Measurements from ENCODE around the gene OR1Q1. TPM values are rescaled to one million over a fixed set of nuclear protein-coding genes. Genes with fewer than 3 reads are reported as not detected.

The OR1Q1 gene
- total RNA-seq, 1 experiment from 2014 or later = not detected

DNA sequence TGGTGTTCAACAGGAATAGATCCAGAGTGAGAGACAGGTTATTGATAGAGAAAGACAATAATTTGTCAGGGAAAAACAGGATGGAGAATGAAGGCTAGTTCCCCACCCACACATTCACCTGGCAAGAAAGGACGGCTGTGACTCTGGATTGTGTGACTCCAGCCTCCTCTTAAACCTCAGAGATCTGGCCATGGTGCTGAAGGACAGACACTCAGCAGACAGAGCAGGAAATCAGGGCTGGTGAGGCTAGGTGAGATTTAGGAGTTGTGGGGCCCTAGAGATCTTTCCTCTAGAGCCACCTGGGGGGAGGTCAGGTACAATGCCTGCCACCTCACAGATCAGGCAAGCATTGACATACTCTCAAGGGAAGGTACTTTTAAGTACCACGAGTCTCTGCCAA lies 27.7 kb downstream of the OR1Q1 start:
- ChIA-PET CTCF (no interaction called here), POLR2A (no interaction called here)
- Mint-ChIP-seq H3K4me3 (no peak overlapping the region), H3K27me3 (ENCODE audit: low read depth) (peaks cover 11% of the 10 kb centered on the region), H3K36me3 (peaks cover 39% of the 10 kb centered on the region), H3K9me3 (peaks cover 93% of the 10 kb centered on the region), H3K4me1 (no peaks in the 10 kb centered on the region), H3K27ac (no peak overlapping the region)
- TF ChIP-seq, protein P1, sequence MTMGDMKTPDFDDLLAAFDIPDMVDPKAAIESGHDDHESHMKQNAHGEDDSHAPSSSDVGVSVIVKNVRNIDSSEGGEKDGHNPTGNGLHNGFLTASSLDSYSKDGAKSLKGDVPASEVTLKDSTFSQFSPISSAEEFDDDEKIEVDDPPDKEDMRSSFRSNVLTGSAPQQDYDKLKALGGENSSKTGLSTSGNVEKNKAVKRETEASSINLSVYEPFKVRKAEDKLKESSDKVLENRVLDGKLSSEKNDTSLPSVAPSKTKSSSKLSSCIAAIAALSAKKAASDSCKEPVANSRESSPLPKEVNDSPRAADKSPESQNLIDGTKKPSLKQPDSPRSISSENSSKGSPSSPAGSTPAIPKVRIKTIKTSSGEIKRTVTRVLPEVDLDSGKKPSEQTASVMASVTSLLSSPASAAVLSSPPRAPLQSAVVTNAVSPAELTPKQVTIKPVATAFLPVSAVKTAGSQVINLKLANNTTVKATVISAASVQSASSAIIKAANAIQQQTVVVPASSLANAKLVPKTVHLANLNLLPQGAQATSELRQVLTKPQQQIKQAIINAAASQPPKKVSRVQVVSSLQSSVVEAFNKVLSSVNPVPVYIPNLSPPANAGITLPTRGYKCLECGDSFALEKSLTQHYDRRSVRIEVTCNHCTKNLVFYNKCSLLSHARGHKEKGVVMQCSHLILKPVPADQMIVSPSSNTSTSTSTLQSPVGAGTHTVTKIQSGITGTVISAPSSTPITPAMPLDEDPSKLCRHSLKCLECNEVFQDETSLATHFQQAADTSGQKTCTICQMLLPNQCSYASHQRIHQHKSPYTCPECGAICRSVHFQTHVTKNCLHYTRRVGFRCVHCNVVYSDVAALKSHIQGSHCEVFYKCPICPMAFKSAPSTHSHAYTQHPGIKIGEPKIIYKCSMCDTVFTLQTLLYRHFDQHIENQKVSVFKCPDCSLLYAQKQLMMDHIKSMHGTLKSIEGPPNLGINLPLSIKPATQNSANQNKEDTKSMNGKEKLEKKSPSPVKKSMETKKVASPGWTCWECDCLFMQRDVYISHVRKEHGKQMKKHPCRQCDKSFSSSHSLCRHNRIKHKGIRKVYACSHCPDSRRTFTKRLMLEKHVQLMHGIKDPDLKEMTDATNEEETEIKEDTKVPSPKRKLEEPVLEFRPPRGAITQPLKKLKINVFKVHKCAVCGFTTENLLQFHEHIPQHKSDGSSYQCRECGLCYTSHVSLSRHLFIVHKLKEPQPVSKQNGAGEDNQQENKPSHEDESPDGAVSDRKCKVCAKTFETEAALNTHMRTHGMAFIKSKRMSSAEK (CRISPR knock-in tag; IDR thresholded peaks at IDR 0.05; ENCODE audit: borderline replicate concordance) = no peak
- TF ChIP-seq, protein P2, sequence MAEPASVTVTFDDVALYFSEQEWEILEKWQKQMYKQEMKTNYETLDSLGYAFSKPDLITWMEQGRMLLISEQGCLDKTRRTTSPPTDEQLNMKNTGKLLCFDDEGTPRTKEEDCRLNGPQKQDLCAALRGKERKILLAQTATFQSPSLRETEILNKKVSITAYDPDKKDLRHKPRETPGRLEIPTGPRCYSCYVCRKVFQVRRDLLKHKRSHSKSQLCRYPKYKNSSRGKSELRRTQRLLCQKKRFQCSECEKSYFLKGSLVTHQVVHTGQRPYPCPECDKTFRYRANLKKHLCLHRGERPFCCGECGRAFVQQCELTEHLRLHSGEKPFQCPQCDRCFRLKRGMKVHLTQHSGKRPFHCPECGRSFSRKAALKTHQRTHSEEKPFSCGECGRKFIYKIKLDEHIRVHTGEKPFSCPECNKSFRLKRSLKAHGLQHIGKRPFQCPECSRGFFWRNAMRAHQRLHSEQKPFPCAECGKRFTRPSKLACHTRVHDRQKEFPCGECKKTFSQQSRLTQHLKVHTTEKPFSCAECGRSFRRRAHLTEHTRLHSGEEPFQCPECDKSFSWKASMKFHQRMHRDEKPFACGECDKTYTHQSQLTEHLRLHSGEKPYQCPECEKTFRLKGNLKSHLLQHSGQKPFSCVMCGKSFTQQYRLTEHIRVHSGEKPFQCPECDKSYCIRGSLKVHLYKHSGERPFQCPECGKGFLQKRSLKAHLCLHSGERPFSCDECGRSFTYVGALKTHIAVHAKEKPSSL (CRISPR knock-in tag; conservative IDR thresholded peaks at IDR 0.05) = no peak
- TF ChIP-seq, protein P3, sequence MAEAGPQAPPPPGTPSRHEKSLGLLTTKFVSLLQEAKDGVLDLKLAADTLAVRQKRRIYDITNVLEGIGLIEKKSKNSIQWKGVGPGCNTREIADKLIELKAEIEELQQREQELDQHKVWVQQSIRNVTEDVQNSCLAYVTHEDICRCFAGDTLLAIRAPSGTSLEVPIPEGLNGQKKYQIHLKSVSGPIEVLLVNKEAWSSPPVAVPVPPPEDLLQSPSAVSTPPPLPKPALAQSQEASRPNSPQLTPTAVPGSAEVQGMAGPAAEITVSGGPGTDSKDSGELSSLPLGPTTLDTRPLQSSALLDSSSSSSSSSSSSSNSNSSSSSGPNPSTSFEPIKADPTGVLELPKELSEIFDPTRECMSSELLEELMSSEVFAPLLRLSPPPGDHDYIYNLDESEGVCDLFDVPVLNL (CRISPR knock-in tag; IDR thresholded peaks at IDR 0.05; ENCODE audit: borderline replicate concordance, low read depth) = no peak
- TF ChIP-seq, protein P4, sequence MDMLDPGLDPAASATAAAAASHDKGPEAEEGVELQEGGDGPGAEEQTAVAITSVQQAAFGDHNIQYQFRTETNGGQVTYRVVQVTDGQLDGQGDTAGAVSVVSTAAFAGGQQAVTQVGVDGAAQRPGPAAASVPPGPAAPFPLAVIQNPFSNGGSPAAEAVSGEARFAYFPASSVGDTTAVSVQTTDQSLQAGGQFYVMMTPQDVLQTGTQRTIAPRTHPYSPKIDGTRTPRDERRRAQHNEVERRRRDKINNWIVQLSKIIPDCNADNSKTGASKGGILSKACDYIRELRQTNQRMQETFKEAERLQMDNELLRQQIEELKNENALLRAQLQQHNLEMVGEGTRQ (CRISPR knock-in tag; IDR thresholded peaks at IDR 0.05) = no peak
- no peak for TF ChIP-seq FOXP1 (CRISPR knock-in tag; IDR thresholded peaks at IDR 0.05; ENCODE audit: borderline replicate concordance)
- DNase-seq (ENCODE audit: low spot score) (peak; percentile 12), ATAC-seq (peak; percentile 39; the same call in 1 of the 2 replicates)

DNA sequence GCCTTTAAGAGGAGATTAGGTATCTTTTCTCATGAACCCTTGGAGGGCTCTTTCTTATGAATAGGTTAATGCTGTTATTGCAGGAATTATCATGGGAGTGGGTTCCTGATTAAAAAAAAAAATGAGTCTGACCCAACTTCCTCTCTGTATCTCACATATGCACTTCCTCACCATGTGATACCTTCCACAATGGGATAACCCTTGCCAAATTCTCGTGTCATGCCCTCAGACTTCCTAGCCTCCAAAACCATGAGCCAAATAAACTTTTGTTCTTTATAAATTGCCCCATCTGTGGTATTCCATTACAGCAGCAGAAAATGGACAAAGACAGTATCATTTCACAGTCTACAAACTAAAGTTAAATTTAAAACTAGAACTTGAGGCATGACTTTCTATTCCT lies 41.8 kb downstream of the OR1Q1 start:
- Mint-ChIP-seq H3K27ac (no peak overlapping the region), H3K4me3 (no peak overlapping the region), H3K9me3 (peaks cover 80% of the 10 kb centered on the region), H3K27me3 (ENCODE audit: low read depth) (peaks cover 24% of the 10 kb centered on the region), H3K4me1 (no peaks in the 10 kb centered on the region), H3K36me3 (peaks cover 29% of the 10 kb centered on the region)
- ATAC-seq = no peak
- CTCF ChIA-PET = no interaction called here
- POLR2A ChIA-PET = no interaction called here
- TF ChIP-seq, protein P5, sequence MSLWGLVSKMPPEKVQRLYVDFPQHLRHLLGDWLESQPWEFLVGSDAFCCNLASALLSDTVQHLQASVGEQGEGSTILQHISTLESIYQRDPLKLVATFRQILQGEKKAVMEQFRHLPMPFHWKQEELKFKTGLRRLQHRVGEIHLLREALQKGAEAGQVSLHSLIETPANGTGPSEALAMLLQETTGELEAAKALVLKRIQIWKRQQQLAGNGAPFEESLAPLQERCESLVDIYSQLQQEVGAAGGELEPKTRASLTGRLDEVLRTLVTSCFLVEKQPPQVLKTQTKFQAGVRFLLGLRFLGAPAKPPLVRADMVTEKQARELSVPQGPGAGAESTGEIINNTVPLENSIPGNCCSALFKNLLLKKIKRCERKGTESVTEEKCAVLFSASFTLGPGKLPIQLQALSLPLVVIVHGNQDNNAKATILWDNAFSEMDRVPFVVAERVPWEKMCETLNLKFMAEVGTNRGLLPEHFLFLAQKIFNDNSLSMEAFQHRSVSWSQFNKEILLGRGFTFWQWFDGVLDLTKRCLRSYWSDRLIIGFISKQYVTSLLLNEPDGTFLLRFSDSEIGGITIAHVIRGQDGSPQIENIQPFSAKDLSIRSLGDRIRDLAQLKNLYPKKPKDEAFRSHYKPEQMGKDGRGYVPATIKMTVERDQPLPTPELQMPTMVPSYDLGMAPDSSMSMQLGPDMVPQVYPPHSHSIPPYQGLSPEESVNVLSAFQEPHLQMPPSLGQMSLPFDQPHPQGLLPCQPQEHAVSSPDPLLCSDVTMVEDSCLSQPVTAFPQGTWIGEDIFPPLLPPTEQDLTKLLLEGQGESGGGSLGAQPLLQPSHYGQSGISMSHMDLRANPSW (CRISPR knock-in tag; conservative IDR thresholded peaks at IDR 0.05; ENCODE audit: low read depth) = no peak
- TF ChIP-seq, protein P6, sequence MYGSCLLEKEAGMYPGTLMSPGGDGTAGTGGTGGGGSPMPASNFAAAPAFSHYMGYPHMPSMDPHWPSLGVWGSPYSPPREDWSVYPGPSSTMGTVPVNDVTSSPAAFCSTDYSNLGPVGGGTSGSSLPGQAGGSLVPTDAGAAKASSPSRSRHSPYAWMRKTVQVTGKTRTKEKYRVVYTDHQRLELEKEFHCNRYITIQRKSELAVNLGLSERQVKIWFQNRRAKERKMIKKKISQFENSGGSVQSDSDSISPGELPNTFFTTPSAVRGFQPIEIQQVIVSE (CRISPR knock-in tag; IDR thresholded peaks at IDR 0.05; ENCODE audit: borderline replicate concordance) = no peak
- TF ChIP-seq, protein P7, sequence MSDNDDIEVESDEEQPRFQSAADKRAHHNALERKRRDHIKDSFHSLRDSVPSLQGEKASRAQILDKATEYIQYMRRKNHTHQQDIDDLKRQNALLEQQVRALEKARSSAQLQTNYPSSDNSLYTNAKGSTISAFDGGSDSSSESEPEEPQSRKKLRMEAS (CRISPR knock-in tag; IDR thresholded peaks at IDR 0.05) = no peak
- TF ChIP-seq RORB (CRISPR knock-in tag; IDR thresholded peaks at IDR 0.05) = no peak
- TF ChIP-seq, protein P8, sequence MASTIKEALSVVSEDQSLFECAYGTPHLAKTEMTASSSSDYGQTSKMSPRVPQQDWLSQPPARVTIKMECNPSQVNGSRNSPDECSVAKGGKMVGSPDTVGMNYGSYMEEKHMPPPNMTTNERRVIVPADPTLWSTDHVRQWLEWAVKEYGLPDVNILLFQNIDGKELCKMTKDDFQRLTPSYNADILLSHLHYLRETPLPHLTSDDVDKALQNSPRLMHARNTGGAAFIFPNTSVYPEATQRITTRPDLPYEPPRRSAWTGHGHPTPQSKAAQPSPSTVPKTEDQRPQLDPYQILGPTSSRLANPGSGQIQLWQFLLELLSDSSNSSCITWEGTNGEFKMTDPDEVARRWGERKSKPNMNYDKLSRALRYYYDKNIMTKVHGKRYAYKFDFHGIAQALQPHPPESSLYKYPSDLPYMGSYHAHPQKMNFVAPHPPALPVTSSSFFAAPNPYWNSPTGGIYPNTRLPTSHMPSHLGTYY (CRISPR knock-in tag; IDR thresholded peaks at IDR 0.05) = no peak
- no peak for TF ChIP-seq SOX15 (CRISPR knock-in tag; IDR thresholded peaks at IDR 0.05)
- TF ChIP-seq KAT7 (CRISPR knock-in tag; IDR thresholded peaks at IDR 0.05; ENCODE audit: borderline replicate concordance) = no peak
- TF ChIP-seq, protein P9, sequence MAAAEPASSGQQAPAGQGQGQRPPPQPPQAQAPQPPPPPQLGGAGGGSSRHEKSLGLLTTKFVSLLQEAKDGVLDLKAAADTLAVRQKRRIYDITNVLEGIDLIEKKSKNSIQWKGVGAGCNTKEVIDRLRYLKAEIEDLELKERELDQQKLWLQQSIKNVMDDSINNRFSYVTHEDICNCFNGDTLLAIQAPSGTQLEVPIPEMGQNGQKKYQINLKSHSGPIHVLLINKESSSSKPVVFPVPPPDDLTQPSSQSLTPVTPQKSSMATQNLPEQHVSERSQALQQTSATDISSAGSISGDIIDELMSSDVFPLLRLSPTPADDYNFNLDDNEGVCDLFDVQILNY (CRISPR knock-in tag; IDR thresholded peaks at IDR 0.05) = no peak
- no peak for TF ChIP-seq ZNF263 (CRISPR knock-in tag; IDR thresholded peaks at IDR 0.05; ENCODE audit: low read depth)
- TF ChIP-seq ETV6 (CRISPR knock-in tag; IDR thresholded peaks at IDR 0.05) = no peak
- TF ChIP-seq, protein P10, sequence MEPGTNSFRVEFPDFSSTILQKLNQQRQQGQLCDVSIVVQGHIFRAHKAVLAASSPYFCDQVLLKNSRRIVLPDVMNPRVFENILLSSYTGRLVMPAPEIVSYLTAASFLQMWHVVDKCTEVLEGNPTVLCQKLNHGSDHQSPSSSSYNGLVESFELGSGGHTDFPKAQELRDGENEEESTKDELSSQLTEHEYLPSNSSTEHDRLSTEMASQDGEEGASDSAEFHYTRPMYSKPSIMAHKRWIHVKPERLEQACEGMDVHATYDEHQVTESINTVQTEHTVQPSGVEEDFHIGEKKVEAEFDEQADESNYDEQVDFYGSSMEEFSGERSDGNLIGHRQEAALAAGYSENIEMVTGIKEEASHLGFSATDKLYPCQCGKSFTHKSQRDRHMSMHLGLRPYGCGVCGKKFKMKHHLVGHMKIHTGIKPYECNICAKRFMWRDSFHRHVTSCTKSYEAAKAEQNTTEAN (CRISPR knock-in tag; IDR thresholded peaks at IDR 0.05) = no peak
- no peak for DNase-seq (ENCODE audit: low spot score)

Data from WTC11 (cell line).